Heart left ventricle (tissue), 16 donors: Measurements from ENCODE around the gene CYSTM1. TPM values are rescaled to one million over a fixed set of nuclear protein-coding genes. Genes with fewer than 3 reads are reported as not detected.
A peak's percentile ranks its signal among the peaks of the same experiment; 100 is the strongest.

Source experiments
- ATAC-seq, 4 donors: fragments of 200-7000 bp; cut with Tn5 transposase; one replicate each; pipeline ENCODE4 v1.9.1; 2020 to 2022; ENCODE audit warnings: moderate library complexity in 4 of 4, mild to moderate bottlenecking in 3 of 4, moderate number of reproducible peaks in 1 of 4
- DNase-seq, 5 donors: peaks; one replicate each; pipeline ENCODE4 v3.0.0-alpha.2; 2020
- H3K27ac ChIP-seq, 12 donors: fragments of 200-600 bp; sonication (generic) in 4 of 12; one replicate each; pipeline versions ENCODE4 v1.5.0 to v1.8.0; 2016 to 2022; ENCODE audit warnings: mild to moderate bottlenecking in 2 of 12
- H3K27me3 ChIP-seq, 9 donors: fragments of 200-600 bp; sonication (generic) in 2 of 9; one replicate each; pipeline versions ENCODE4 v1.5.1 to v1.8.0; 2016 to 2022; ENCODE audit warnings: mild to moderate bottlenecking in 3 of 9
- H3K36me3 ChIP-seq, 9 donors: fragments of 200-600 bp; sonication (generic) in 2 of 9; one replicate each; pipeline versions ENCODE4 v1.5.0 to v1.8.0; 2018 to 2022; ENCODE audit warnings: mild to moderate bottlenecking in 2 of 9
- H3K4me1 ChIP-seq, 12 donors: fragments of 200-600 bp; sonication (generic) in 4 of 12; one replicate each; pipeline versions ENCODE4 v1.5.0 to v1.8.0; 2016 to 2022; ENCODE audit warnings: mild to moderate bottlenecking in 3 of 12
- H3K4me3 ChIP-seq, 12 donors: fragments of 200-600 bp; sonication (generic) in 4 of 12; one replicate each; pipeline versions ENCODE4 v1.5.0 to v1.8.0; 2017 to 2022; ENCODE audit warnings: mild to moderate bottlenecking in 9 of 12, moderate library complexity in 4 of 12
- H3K9me3 ChIP-seq, 12 donors: fragments of 200-600 bp; sonication (generic) in 4 of 12; one replicate each; pipeline versions ENCODE4 v1.5.0 to v1.8.0; 2016 to 2022; ENCODE audit warnings: mild to moderate bottlenecking in 1 of 12
- CTCF ChIP-seq, 12 donors: fragments of 200-600 bp; sonication (generic) in 4 of 12; IDR thresholded peaks; one replicate each; pipeline versions ENCODE4 v1.5.0 to v1.8.0; 2018 to 2022; ENCODE audit warnings: antibody characterized with exemption in 12 of 12, mild to moderate bottlenecking in 5 of 12
- POLR2A ChIP-seq, 2 donors: fragments of 450-650 bp; IDR thresholded peaks; one replicate each; pipeline ENCODE4 v1.6.1; 2017; ENCODE audit warnings: antibody characterized with exemption in 2 of 2, mild to moderate bottlenecking in 2 of 2, moderate library complexity in 2 of 2
- WGBS, 4 donors: extraction: QIAGEN DNeasy Blood & Tissue Kit in 2 of 4; methylation state at CpG; one replicate each; pipeline versions ENCODE4 v1.1.5 to v1.1.7; 2013 to 2018; 5-methylcytosine and 5-hydroxymethylcytosine counted together
- intact Hi-C, 10 donors: fragments of 100-400 bp; cut with DNase I; formaldehyde crosslinking; loops; one replicate each; pipeline versions ENCODE4 v1.11.1 to v1.14.2; 2022
- long read RNA-seq, 3 donors: library from polyadenylated mRNA; unstranded; transcript quantifications; one replicate each; pipeline ENCODE4 v2.0.0, GENCODE V29; 2020 to 2021
- polyA plus RNA-seq, 2 donors: library from polyadenylated mRNA; stranded (reverse); fragments of 200-250 nt; gene quantifications; one replicate each; pipeline ENCODE4 v1.2.3, GENCODE V29; 2013
- total RNA-seq, 9 donors: library from RNA; depleted of rRNA in 2 of 9; stranded (reverse); fragments of >200 nt in 2 of 9; fragmentation: NEBNext Ultra II Directional in 3 of 9; extraction: Animal tissue kit (Norgen Biotek cat#: 25700) in 3 of 9; gene quantifications; one replicate each; pipeline versions ENCODE4 v1.1.0 to v1.2.4, GENCODE V29; 2016 to 2023
- donor health status: ischemic (EF 13 %, LVEDD 7.1; RV severe dilation, severe dysfunction).
- donor health status: healthy with polysubstance abuse.
- donor health status: DM: no; HTN: yes; CAD: no.
- donor health status: DM: no; HTN: no; CAD: no.
- donor health status: ischemic (EF 25% LVEDD 6.9; RV normal size, moderate dysfunction).
- donor health status: ischemic (EF 25% LVEDD 5.7; RV mildly dilated, moderate dysfunction).
- donor health status: healthy.
- donor health status: DM: yes; HTN: yes; CAD: no.
- donor health status: ischemic (EF 35%, LVEDD 5.7; RV mildly dilated, moderate dysfunction).
- donor health status: nonischemic (EF 11% LVEDD 7.7; RV severe dilation, severe dysfunction).
- donor health status: DM: yes; HTN: yes; CAD: no.
- donor health status: PGD.
- donor health status: ischemic (EF 29% LVEDD 5.4; RV normal size, mild dysfunction).
- donor health status: nonischemic (EF 23%, LVEDD 6.1; RV moderate dilation, normal function).

Gene CYSTM1
- total RNA-seq, result 100 to 1,000 TPM in 3 of 9 donors, 10 to 100 TPM in 6; 58.1 to 222 (median 94.5) TPM
- polyA plus RNA-seq, result 100 to 1,000 TPM in 1 of 2 donors, 10 to 100 TPM in 1; 82.0 to 238 TPM
- long read RNA-seq, donor 1, transcript CYSTM1-201 (3 exons, 1,336 nt), result major isoform, 64 of 79 reads
- long read RNA-seq, donor 1, partial matches to known transcripts, result 6 of 79 reads
- long read RNA-seq, donor 1, other reads (novel, unspliced or antisense), result 9 of 79 reads
- long read RNA-seq, donor 2, transcript CYSTM1-201 (3 exons, 1,336 nt), result major isoform, 97 of 110 reads
- long read RNA-seq, donor 2, partial matches to known transcripts, result 5 of 110 reads
- long read RNA-seq, donor 2, other reads (novel, unspliced or antisense), result 8 of 110 reads
- long read RNA-seq, donor 3, transcript CYSTM1-201 (3 exons, 1,336 nt), result major isoform, 110 of 134 reads
- long read RNA-seq, donor 3, partial matches to known transcripts, result 18 of 134 reads
- long read RNA-seq, donor 3, other reads (novel, unspliced or antisense), result 5 of 134 reads

GRCh38 chr5:140174465-140175366, at the start of gene CYSTM1:
CYSTM1 (plus strand) TSS chr5:140175188; CDS start chr5:140194466, 19,278 bp downstream.
- ATAC-seq (peak; percentile 89 to 96 (median 94)), DNase-seq (peak; percentile 96 to 98 (median 98))
- Histone ChIP-seq H3K36me3 (no peaks in the 10 kb centered on the region), H3K9me3 (no peaks in the 10 kb centered on the region), H3K4me3 (peak within 1 kb of the TSS; percentile 78 to 100 (median 92)), H3K4me1 (peaks cover 0 to 42% (median 26%) of the 10 kb centered on the region in 12 donors), H3K27me3 (no peaks in the 10 kb centered on the region), H3K27ac (peak within 1 kb of the TSS; percentile 86 to 100 (median 98))
- intact Hi-C loops, result loop anchor here in 9 of 10 donors (1.0 to 5.0 kb wide), 9 partner anchors 63 to 182 kb away; partner anchors contain the start of gene HBEGF (in 4 of the 9)
- TF ChIP-seq POLR2A (IDR thresholded peaks at IDR 0.05) (peak in 1 of 2 donors; percentile 91), CTCF (IDR thresholded peaks at IDR 0.05) (peak in 1 of 12 donors; percentile 15)
- WGBS, 4 donors, result 2 to 10% (median 2%) methylated on average over 21 to 61 of the region's 61 CpGs

- no peaks in the 10 kb centered on the region for H3K36me3 ChIP-seq
- intact Hi-C loops, result no loop called here
- no peak for ATAC-seq
- H3K4me3 ChIP-seq, result no peak within 1 kb of the TSS
- H3K9me3 ChIP-seq, result no peaks in the 10 kb centered on the region
- DNase-seq, result no peak
- H3K27ac ChIP-seq, result no peak within 1 kb of the TSS
- no peaks in the 10 kb centered on the region for H3K27me3 ChIP-seq
- H3K4me1 ChIP-seq, result peaks cover 0 to 24% (median 16%) of the 10 kb centered on the region in 12 donors
- WGBS, 4 donors, result 96 to 98% (median 97%) methylated on average over 4 of the region's 4 CpGs
- no peak for TF ChIP-seq POLR2A (IDR thresholded peaks at IDR 0.05)
- TF ChIP-seq CTCF (IDR thresholded peaks at IDR 0.05), result no peak
Observed at GRCh38 chr5:140125637-140126036, 49.4 kb upstream of the CYSTM1 start, which contains the start of gene IGIP. IGIP (plus strand) TSS chr5:140125937; CDS start chr5:140128477, 2,540 bp downstream.

- Histone ChIP-seq H3K9me3 (no peaks in the 10 kb centered on the region), H3K4me3 (no peak overlapping the region), H3K27me3 (no peaks in the 10 kb centered on the region), H3K4me1 (peaks cover 0 to 30% (median 22%) of the 10 kb centered on the region in 12 donors), H3K27ac (no peak overlapping the region), H3K36me3 (no peaks in the 10 kb centered on the region)
- DNase-seq, result no peak
- TF ChIP-seq POLR2A (IDR thresholded peaks at IDR 0.05) (no peak), CTCF (IDR thresholded peaks at IDR 0.05) (no peak)
- ATAC-seq, result no peak
- intact Hi-C loops, result no loop called here
- WGBS, 4 donors, result 83 to 87% (median 84%) methylated on average over 6 of the region's 6 CpGs
Observed at GRCh38 chr5:140126315-140127012, 48.5 kb upstream of the CYSTM1 start.
